ENCODE measurements around the gene YIF1B.
"Not testable (repeated sequence)": the region's sequence is repeated elsewhere in the genome, so short reads cannot be mapped to it uniquely, and the experiment has no call there.

Gene YIF1B

DNA sequence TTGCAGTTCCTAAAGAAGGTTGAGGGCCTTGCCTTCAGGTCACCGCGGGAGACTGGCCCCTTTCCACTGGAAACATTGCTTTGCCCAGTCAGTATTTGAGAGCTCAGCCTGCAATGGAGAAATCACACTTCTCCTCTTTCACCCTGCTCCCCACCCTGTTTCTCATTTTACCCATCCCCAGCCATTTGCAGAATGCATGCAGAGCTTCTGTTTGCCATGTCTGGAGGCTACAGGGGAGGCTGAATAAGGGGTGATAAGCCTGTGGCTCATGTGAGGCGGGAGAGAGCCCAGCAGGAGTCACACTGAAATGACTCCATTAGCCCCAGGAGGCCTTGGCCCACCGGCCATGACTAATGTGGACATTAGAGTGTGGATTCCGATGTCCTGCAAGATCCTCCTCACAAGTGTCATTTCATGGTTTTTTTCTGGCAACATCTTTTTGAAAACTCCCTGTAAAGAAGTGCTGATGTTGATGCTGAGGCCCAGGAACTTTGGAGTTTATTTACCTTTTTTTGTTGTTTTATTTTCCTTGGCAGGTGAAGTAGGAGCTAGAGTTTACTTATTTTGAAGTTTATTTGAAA lies 45.1 kb downstream of the YIF1B start:
- DNase-seq: no peak

DNA sequence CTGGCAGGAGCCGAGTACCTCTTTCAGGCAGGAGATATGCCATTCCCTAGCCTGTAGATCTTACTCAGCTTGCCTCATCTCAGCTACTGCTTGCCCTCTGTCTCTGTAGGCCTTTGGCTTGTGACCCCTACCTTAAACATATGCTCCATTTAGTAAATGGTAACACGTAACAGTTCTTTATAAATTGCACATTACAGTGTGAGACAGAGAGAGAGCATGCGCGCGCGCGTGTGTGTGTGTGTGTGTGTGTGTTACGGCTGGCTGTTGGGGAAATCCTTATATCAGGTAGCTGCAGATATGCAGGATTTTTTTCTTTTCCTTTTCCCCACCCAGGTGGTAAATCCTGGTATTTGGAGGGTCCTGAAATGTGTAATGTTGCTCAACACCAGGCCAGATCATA lies 47.2 kb downstream of the YIF1B start:
- DNase-seq: no peak

GRCh38 chr19:38267761-38268483 lies 47.8 kb downstream of the YIF1B start:
- DNase-seq: no peak

DNA sequence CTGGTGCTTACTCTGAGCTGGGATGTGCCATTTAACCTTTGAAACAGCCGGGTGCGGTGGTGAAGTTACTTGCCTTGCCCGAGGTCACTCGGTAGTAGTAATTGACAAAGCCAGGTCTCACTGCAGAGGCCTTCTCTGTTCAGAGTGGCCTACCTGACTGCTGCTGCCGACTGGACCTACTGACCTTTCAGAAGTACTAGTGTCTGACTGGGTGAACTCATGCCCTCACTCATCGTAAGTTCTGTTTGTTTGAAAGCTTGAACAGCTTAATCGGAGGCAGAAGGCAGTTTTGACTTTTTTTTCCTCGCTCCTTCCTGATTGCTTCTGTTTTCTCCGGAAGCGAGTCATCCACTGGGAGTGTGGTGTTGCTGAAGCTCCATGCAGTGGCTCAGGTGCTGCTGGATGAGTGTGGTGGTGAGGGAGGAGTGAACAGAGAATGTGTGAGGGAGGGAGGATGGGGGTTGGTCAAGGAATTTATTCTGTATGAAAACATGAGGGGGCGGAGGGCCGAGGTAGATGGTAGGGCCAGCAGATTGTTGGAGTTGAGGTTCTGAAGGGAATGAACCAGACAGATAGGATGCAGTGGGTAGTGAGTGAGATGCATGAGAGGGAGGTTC lies 48.7 kb downstream of the YIF1B start:
- no peak for DNase-seq

DNA sequence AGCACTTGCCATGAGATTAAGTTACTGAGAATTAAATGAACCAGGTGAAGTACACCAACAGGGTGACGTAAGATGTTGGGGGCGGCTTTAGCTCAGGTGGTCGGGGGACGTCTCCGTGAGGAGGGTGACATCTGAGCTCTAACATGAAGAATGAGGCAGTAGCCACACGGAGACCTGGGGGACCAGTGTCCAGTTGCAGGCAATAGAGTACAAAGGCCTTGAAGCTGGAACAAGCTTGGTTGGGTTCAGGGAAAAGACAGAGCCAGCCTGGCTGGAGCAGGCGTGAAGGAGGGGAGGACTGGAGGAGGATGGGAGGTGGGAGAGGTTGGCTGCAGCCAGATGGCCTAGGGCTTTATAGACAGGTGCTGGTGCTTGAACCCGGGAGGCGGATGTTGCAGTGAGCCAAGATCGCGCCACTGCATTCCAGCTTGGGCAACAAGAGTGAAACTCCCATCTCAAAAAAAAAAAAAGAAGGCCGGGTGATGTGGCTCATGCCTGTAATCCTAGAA lies 49.8 kb downstream of the YIF1B start:
- DNase-seq: no peak

- DNase-seq: no peak
Observed at GRCh38 chr19:38265213-38265861, 50.4 kb downstream of the YIF1B start.

- DNase-seq: peak in 1 of 2 donors; percentile 21
Observed at GRCh38 chr19:38264486-38265212, 51.1 kb downstream of the YIF1B start, which contains the start of gene SPINT2. Gene SPINT2 (plus strand): TSS chr19:38264573. CDS start chr19:38264893, 320 bp downstream.

- DNase-seq: no peak
Observed at GRCh38 chr19:38263689-38264485, 51.9 kb downstream of the YIF1B start.

DNA sequence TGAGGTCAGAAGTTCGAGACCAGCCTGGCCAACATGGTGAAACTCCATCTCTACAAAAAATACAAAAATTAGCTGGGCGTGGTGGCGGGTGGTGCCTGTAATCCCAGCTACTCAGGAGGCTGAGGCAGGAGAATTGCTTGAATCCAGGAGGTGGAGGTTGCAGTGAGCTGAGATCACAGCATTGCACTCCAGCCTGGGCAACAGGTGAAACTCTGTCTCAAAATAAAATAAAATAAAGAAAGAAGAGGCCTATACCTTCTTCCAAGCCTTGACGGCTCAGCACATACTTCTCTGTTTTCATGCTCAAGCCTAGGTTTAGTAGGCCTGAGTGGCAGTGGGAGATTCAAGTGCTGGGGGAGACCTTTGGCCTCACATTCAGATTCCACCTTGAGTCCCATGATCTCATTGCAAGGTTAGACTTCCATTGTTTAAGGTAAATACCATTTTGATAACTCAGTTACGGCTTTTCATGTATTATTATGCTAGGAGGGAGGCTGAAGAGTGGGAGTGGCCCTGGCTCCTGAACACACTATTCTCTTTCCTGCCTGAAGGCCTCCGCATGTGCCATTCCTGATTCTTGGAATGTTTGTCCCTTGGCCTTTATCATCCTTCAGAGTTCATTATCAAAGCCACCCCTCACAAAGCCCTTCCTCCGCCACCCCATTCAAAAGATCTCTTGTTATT lies 53.0 kb downstream of the YIF1B start:
- DNase-seq: no peak

DNA sequence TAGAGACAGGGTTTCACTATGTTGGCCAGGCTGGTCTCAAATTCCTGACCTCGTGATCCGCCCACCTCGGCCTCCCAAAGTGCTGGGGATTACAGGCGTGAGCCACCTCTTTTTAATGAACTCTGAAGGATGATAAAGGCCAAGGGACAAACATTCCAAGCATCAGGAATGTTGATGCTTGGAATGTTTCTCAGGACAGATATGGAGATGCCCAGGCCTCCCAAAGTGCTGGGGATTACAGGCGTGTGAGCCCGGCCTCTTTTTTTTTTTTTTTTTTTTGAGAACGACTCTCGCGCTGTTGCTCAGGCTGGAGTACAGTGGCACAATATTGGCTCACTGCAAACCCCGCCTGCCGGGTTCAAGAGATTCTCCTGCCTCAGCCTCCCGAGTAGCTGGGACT lies 53.8 kb downstream of the YIF1B start:
- DNase-seq: not testable (repeated sequence)

DNA sequence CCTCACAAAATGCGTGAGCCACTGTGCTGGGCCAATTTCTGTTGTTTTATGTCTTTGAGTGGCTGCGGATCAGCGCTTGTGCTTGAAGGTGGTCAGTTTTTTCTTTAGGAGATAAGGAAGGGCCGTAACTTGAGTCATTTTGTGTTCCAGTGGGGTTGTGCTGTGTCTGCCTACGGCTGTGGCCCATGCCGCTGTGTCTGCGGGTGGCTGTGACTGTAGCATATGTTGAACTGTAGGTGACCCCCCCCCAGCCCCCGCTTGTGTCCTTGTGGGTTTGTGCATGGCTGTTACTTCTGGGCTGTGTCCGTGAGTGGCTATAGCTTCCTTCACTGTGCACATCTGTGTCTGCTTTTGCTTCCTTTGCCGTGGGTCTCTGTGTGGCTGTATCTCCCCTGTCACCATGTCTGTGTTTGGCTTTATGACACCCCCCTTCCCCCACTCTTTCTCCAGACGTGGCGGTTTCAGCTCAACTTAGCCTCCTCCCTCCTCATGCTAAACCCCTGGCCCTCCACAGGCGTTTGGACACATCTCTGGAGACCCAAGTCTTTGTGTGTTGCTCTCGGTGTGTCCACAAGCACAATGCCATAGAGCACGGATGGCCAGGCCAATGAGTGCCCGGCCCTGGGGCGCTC lies 60.2 kb downstream of the YIF1B start:
- DNase-seq: peak in 1 of 2 donors; percentile 46

GRCh38 chr19:38253788-38254187 lies 62.0 kb downstream of the YIF1B start:
- DNase-seq: no peak
